Neural progenitor cell (in vitro differentiated cells): ENCODE measurements around the gene PEAK3. TPM values are rescaled to one million over a fixed set of nuclear protein-coding genes. Genes with fewer than 3 reads are reported as not detected.

Source experiments
- DNase-seq: peaks from one replicate; pipeline ENCODE4 v3.0.0-alpha.2; 2016; ENCODE audit warnings: low spot score
- H2AFZ ChIP-seq: fragments of 200-600 bp; sonication (generic); replicated peaks from 2 replicates; pipeline ENCODE4 v1.6.1; 2016; ENCODE audit warnings: antibody characterized with exemption
- H3F3A ChIP-seq: fragments of 200-600 bp; sonication (generic); 2 replicates; pipeline ENCODE4 v1.6.1; 2016; ENCODE audit warnings: antibody characterized with exemption, low read depth
- H3K27ac ChIP-seq: fragments of 200-600 bp; sonication (generic); 2 replicates; pipeline ENCODE4 v1.5.1; 2016; ENCODE audit warnings: mild to moderate bottlenecking
- H3K27me3 ChIP-seq: fragments of 200-600 bp; sonication (generic); 2 replicates; pipeline ENCODE4 v1.6.1; 2016; ENCODE audit warnings: mild to moderate bottlenecking, moderate library complexity
- H3K36me3 ChIP-seq: fragments of 200-600 bp; sonication (generic); 2 replicates; pipeline ENCODE4 v1.5.1; 2016
- H3K4me1 ChIP-seq: fragments of 200-600 bp; sonication (generic); 2 replicates; pipeline ENCODE4 v1.6.1; 2016; ENCODE audit warnings: mixed run types
- H3K4me2 ChIP-seq: fragments of 200-600 bp; sonication (generic); 2 replicates; pipeline ENCODE4 v1.6.1; 2016
- H3K4me3 ChIP-seq: fragments of 200-600 bp; sonication (generic); 2 replicates; pipeline ENCODE4 v1.5.1; 2016
- H3K79me2 ChIP-seq: fragments of 200-600 bp; sonication (generic); 2 replicates; pipeline ENCODE4 v1.6.1; 2016; ENCODE audit warnings: low read depth
- H3K9ac ChIP-seq: fragments of 200-600 bp; sonication (generic); 2 replicates; pipeline ENCODE4 v1.6.1; 2016
- H3K9me3 ChIP-seq: fragments of 200-600 bp; sonication (generic); 2 replicates; pipeline ENCODE4 v1.5.1; 2016; ENCODE audit warnings: low read depth
- H4K20me1 ChIP-seq: fragments of 200-600 bp; sonication (generic); 2 replicates; pipeline ENCODE4 v1.6.1; 2016; ENCODE audit warnings: low read depth
- H3K27ac Mint-ChIP-seq: 3 replicates; pipeline ENCODE4 v1.8.0; 2021; ENCODE audit warnings: mixed read lengths
- H3K27me3 Mint-ChIP-seq: 2 replicates; pipeline ENCODE4 v1.8.0; 2022; ENCODE audit warnings: low read depth, mild to moderate bottlenecking, inconsistent platforms, moderate library complexity, mixed read lengths; ENCODE audit not compliant: insufficient read depth
- H3K36me3 Mint-ChIP-seq: 3 replicates; pipeline ENCODE4 v1.8.0; 2021; ENCODE audit warnings: mixed read lengths
- H3K4me1 Mint-ChIP-seq: 3 replicates; pipeline ENCODE4 v1.8.0; 2021; ENCODE audit warnings: mixed read lengths
- H3K4me3 Mint-ChIP-seq: 3 replicates; pipeline ENCODE4 v1.8.0; 2021; ENCODE audit warnings: mild to moderate bottlenecking, moderate library complexity, mixed read lengths
- H3K9me3 Mint-ChIP-seq: 3 replicates; pipeline ENCODE4 v1.8.0; 2020; ENCODE audit warnings: mixed read lengths
- CTCF ChIP-seq: fragments of 200-600 bp; sonication (generic); IDR thresholded peaks from 2 replicates; pipeline ENCODE4 v1.5.1; 2017; ENCODE audit warnings: antibody characterized with exemption, mild to moderate bottlenecking
- EZH2 ChIP-seq: fragments of 200-600 bp; sonication (generic); IDR thresholded peaks from 2 replicates; pipeline ENCODE4 v1.6.1; 2017; ENCODE audit warnings: antibody characterized with exemption, mild to moderate bottlenecking, moderate library complexity
- EZH2phosphoT487 ChIP-seq: fragments of 200-600 bp; sonication (generic); IDR thresholded peaks from 2 replicates; pipeline ENCODE4 v1.6.1; 2017; ENCODE audit warnings: antibody characterized with exemption
- total RNA-seq: library from RNA; depleted of rRNA; stranded (reverse); fragments of >200 nt; gene quantifications from 2 replicates; pipeline ENCODE4 v1.2.3, GENCODE V29; 2015; ENCODE audit warnings: low replicate concordance

PEAK3 gene
- total RNA-seq, 1 donor from 2014 or later = not detected

GRCh38 chr19:2244486-2244885 lies 37.5 kb downstream of the PEAK3 start:
- no peaks in the 10 kb centered on the region for H3K36me3 ChIP-seq
- peaks cover 5% of the 10 kb centered on the region for H3K27me3 Mint-ChIP-seq

GRCh38 chr19:2244125-2244411 lies 37.9 kb downstream of the PEAK3 start:
- Mint-ChIP-seq H3K27ac (no peak overlapping the region), H3K9me3 (no peaks in the 10 kb centered on the region), H3K4me3 (no peak overlapping the region), H3K36me3 (no peaks in the 10 kb centered on the region), H3K4me1 (peaks cover 30% of the 10 kb centered on the region), H3K27me3 (peaks cover 5% of the 10 kb centered on the region)
- no peak overlapping the region for H3K4me3 ChIP-seq
- H4K20me1 ChIP-seq = peaks cover 93% of the 10 kb centered on the region
- H3K4me2 ChIP-seq = no peak overlapping the region
- H3F3A ChIP-seq = peaks cover 7% of the 10 kb centered on the region
- H3K9me3 ChIP-seq = no peaks in the 10 kb centered on the region
- no peaks in the 10 kb centered on the region for H3K27me3 ChIP-seq
- H3K27ac ChIP-seq = no peak overlapping the region
- peaks cover 20% of the 10 kb centered on the region for H3K4me1 ChIP-seq
- H3K79me2 ChIP-seq = peaks cover 53% of the 10 kb centered on the region
- no peaks in the 10 kb centered on the region for H3K36me3 ChIP-seq
- DNase-seq = no peak
- H3K9ac ChIP-seq = no peak overlapping the region
- H2AFZ ChIP-seq = no peak overlapping the region
- no peak for TF ChIP-seq EZH2phosphoT487
- TF ChIP-seq CTCF = no peak
- no peak for TF ChIP-seq EZH2

More at GRCh38 chr19:2244486-2244885, 37.5 kb downstream of the PEAK3 start:
- H3K27ac ChIP-seq = no peak overlapping the region
- no peak overlapping the region for H3K4me3 ChIP-seq
- H3K27me3 ChIP-seq = no peaks in the 10 kb centered on the region
- peaks cover 16% of the 10 kb centered on the region for H3K4me1 ChIP-seq
- Mint-ChIP-seq H3K9me3 (no peaks in the 10 kb centered on the region), H3K27ac (no peak overlapping the region), H3K4me3 (no peak overlapping the region), H3K4me1 (peaks cover 27% of the 10 kb centered on the region), H3K36me3 (no peaks in the 10 kb centered on the region)
- H3K9ac ChIP-seq = no peak overlapping the region
- H2AFZ ChIP-seq = no peak overlapping the region
- H3K79me2 ChIP-seq = peaks cover 49% of the 10 kb centered on the region
- no peak for DNase-seq
- H3K9me3 ChIP-seq = no peaks in the 10 kb centered on the region
- no peak for TF ChIP-seq EZH2phosphoT487
- no peak for TF ChIP-seq CTCF
- no peak for TF ChIP-seq EZH2
- peaks cover 89% of the 10 kb centered on the region for H4K20me1 ChIP-seq
- no peak overlapping the region for H3K4me2 ChIP-seq
- H3F3A ChIP-seq = peaks cover 7% of the 10 kb centered on the region

- peaks cover 59% of the 10 kb centered on the region for H3K79me2 ChIP-seq
These were observed 38.5 kb downstream of the PEAK3 start for GRCh38 chr19:2243274-2244124.

More at GRCh38 chr19:2243274-2244124, 38.5 kb downstream of the PEAK3 start:
- peaks cover 96% of the 10 kb centered on the region for H4K20me1 ChIP-seq
- Mint-ChIP-seq H3K9me3 (no peaks in the 10 kb centered on the region), H3K4me3 (no peak overlapping the region), H3K36me3 (peaks cover 2% of the 10 kb centered on the region), H3K27ac (no peak overlapping the region), H3K4me1 (peaks cover 35% of the 10 kb centered on the region), H3K27me3 (peaks cover 3% of the 10 kb centered on the region)
- H2AFZ ChIP-seq = no peak overlapping the region
- no peaks in the 10 kb centered on the region for H3K27me3 ChIP-seq
- H3K27ac ChIP-seq = no peak overlapping the region
- H3K9ac ChIP-seq = no peak overlapping the region
- TF ChIP-seq EZH2 (no peak), EZH2phosphoT487 (no peak), CTCF (no peak)
- no peaks in the 10 kb centered on the region for H3K36me3 ChIP-seq
- peaks cover 26% of the 10 kb centered on the region for H3K4me1 ChIP-seq
- no peak for DNase-seq
- peaks cover 13% of the 10 kb centered on the region for H3F3A ChIP-seq
- no peaks in the 10 kb centered on the region for H3K9me3 ChIP-seq
- H3K4me2 ChIP-seq = no peak overlapping the region
- no peak overlapping the region for H3K4me3 ChIP-seq
